Measurements from ENCODE around the gene CRIP3.

DNA sequence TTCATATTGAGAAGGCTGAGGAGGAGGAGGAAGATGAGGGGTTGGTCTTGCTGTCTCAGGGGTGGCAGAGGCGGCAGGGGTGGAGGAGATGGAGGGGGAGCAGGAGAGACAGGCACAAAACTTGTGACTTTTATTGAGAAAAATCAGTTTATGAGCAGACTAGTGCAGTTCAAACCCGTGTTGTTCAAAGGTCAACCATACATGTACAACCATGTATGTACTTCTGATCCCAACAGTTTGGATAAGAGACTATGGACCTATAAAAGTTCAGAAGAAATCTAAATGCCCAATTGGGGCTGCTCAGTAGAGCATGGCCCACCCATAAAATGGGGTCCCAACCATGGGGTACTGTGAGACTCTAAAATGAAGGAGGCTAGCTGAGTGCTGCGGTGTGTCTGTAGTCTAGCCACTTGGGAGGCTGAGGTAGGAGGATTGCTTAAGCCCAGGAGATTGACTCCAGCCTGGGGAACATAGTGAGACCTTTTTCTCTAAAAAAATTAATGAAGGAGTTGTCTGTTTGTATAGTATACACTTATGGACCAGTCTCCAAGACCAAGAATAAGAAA lies 18.2 kb downstream of the CRIP3 start:
- TF ChIP-seq, protein P1, sequence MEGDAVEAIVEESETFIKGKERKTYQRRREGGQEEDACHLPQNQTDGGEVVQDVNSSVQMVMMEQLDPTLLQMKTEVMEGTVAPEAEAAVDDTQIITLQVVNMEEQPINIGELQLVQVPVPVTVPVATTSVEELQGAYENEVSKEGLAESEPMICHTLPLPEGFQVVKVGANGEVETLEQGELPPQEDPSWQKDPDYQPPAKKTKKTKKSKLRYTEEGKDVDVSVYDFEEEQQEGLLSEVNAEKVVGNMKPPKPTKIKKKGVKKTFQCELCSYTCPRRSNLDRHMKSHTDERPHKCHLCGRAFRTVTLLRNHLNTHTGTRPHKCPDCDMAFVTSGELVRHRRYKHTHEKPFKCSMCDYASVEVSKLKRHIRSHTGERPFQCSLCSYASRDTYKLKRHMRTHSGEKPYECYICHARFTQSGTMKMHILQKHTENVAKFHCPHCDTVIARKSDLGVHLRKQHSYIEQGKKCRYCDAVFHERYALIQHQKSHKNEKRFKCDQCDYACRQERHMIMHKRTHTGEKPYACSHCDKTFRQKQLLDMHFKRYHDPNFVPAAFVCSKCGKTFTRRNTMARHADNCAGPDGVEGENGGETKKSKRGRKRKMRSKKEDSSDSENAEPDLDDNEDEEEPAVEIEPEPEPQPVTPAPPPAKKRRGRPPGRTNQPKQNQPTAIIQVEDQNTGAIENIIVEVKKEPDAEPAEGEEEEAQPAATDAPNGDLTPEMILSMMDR (IDR thresholded peaks at IDR 0.05 in 2 of 3, conservative IDR thresholded peaks at IDR 0.05 in 1 of 3; ENCODE audit: control insufficient read depth in 2 of 3, extremely low read depth in 1 of 3, insufficient read depth in 1 of 3, low read depth in 3 of 3, low read length in 3 of 3) = no peak
- TF ChIP-seq REST (IDR thresholded peaks at IDR 0.05; ENCODE audit: low read depth, low read length) = no peak
- TF ChIP-seq POLR2A (IDR thresholded peaks at IDR 0.05; ENCODE audit: low read depth, low read length) = no peak
- no peak for TF ChIP-seq CBFB (IDR thresholded peaks at IDR 0.05; ENCODE audit: low read depth)
- TF ChIP-seq PBX3 (IDR thresholded peaks at IDR 0.05; ENCODE audit: insufficient replicate concordance, low read depth, low read length) = no peak
- TF ChIP-seq BRCA1 (IDR thresholded peaks at IDR 0.05; ENCODE audit: low read depth, low read length) = no peak
- TF ChIP-seq, protein P2, sequence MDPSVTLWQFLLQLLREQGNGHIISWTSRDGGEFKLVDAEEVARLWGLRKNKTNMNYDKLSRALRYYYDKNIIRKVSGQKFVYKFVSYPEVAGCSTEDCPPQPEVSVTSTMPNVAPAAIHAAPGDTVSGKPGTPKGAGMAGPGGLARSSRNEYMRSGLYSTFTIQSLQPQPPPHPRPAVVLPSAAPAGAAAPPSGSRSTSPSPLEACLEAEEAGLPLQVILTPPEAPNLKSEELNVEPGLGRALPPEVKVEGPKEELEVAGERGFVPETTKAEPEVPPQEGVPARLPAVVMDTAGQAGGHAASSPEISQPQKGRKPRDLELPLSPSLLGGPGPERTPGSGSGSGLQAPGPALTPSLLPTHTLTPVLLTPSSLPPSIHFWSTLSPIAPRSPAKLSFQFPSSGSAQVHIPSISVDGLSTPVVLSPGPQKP (IDR thresholded peaks at IDR 0.05; ENCODE audit: low read depth, low read length) = no peak
- TF ChIP-seq RFX5 (IDR thresholded peaks at IDR 0.05; ENCODE audit: low read depth, low read length) = no peak
- no peak for TF ChIP-seq EP300 (IDR thresholded peaks at IDR 0.05; ENCODE audit: borderline replicate concordance in 1 of 2, control insufficient read depth in 1 of 2, low read depth in 2 of 2, low read length in 2 of 2)
- no peak for TF ChIP-seq SREBF2 (IDR thresholded peaks at IDR 0.05; ENCODE audit: low read length)
- TF ChIP-seq JUND (IDR thresholded peaks at IDR 0.05; ENCODE audit: low read depth, low read length) = no peak
